GM18873 (cell line): ENCODE data around the gene SULF2.
"Not testable (repeated sequence)": the region's sequence is repeated elsewhere in the genome, so short reads cannot be mapped to it uniquely, and the experiment has no call there.

Source experiments
- ATAC-seq: cut with Tn5 transposase; IDR thresholded peaks from one replicate; pipeline ENCODE4 v1.9.1; 2021; ENCODE audit warnings: mild to moderate bottlenecking, moderate library complexity, moderate number of reproducible peaks; ENCODE audit not compliant: unreplicated experiment, low FRiP score

The SULF2 gene

GRCh38 chr20:47805951-47806350 lies 20.7 kb upstream of the SULF2 start:
- ATAC-seq = no peak

- ATAC-seq = not testable (repeated sequence)
Measured at GRCh38 chr20:47804972-47805371, 19.7 kb upstream of the SULF2 start.

GRCh38 chr20:47804224-47804825 lies 19.0 kb upstream of the SULF2 start:
- ATAC-seq = not testable (repeated sequence)

- ATAC-seq = no peak
Measured at GRCh38 chr20:47802975-47803374, 17.7 kb upstream of the SULF2 start.

- no peak for ATAC-seq
Measured at GRCh38 chr20:47802226-47802920, 17.1 kb upstream of the SULF2 start.

- no peak for ATAC-seq
Measured at GRCh38 chr20:47801759-47802158, 16.5 kb upstream of the SULF2 start.

GRCh38 chr20:47801079-47801478 lies 15.8 kb upstream of the SULF2 start:
- no peak for ATAC-seq

- ATAC-seq = no peak
Measured at GRCh38 chr20:47800623-47801022, 15.3 kb upstream of the SULF2 start.

GRCh38 chr20:47799116-47799715 lies 13.9 kb upstream of the SULF2 start:
- no peak for ATAC-seq

GRCh38 chr20:47796971-47797370 lies 11.7 kb upstream of the SULF2 start:
- ATAC-seq = no peak

GRCh38 chr20:47795214-47795907 lies 10.1 kb upstream of the SULF2 start:
- no peak for ATAC-seq

GRCh38 chr20:47794264-47794663 lies 9.0 kb upstream of the SULF2 start:
- ATAC-seq = not testable (repeated sequence)

- ATAC-seq = no peak
Measured at GRCh38 chr20:47792021-47792618, 6.8 kb upstream of the SULF2 start.

GRCh38 chr20:47791084-47791599 lies 5.9 kb upstream of the SULF2 start:
- ATAC-seq = no peak

GRCh38 chr20:47790580-47790965 lies 5.3 kb upstream of the SULF2 start:
- no peak for ATAC-seq

- no peak for ATAC-seq
Measured at GRCh38 chr20:47789764-47790579, 4.7 kb upstream of the SULF2 start.

GRCh38 chr20:47789081-47789763 lies 3.9 kb upstream of the SULF2 start:
- ATAC-seq = no peak

GRCh38 chr20:47788741-47789080 lies 3.4 kb upstream of the SULF2 start:
- no peak for ATAC-seq

GRCh38 chr20:47786765-47787107 lies 1.5 kb upstream of the SULF2 start:
- no peak for ATAC-seq
